Activated CD8-positive, alpha-beta memory T cell treated with anti-CD3 and anti-CD28 coated beads, Interleukin-2, amount 50 U/mL, for 1 hour (primary cell): ENCODE data around the gene LRMDA.

Experiments used
- DNase-seq: peaks from one replicate; pipeline ENCODE4 v3.0.0-alpha.2; 2020; ENCODE audit errors: extremely low read depth

LRMDA gene

DNA sequence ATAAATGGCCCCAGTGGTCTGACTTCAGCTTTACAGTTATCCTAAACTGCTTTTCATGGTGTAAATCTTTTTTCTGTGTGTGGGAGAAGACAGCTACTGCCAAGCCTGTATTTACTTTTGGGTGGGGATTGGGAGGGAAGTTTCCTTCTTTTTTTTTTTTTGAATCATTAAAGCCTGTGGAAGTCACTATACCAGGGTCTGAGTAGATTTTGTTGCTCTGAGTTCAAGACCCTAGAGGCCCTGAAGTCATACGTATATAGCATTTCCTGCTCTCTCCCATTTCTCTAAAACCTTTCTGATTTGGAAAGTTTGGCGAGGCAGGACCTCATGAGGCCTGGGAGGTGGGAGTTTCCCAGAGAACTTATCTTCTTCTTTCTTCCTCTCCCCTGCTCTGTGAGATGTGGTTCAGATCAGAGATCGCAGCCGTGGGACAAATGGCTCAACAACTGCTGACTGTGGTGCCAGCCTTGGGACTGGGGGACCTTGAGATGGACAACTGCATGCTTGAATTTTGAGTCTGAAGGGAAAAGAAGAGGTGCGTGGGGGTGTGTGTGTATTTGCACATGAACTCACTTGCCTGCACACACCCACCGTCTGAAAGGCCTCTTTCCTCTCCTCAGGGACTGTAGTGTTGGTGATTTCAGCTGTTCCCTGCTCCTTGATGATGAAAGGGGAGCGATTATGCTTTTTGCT lies 18.1 kb downstream of the LRMDA start:
- no peak for DNase-seq

DNA sequence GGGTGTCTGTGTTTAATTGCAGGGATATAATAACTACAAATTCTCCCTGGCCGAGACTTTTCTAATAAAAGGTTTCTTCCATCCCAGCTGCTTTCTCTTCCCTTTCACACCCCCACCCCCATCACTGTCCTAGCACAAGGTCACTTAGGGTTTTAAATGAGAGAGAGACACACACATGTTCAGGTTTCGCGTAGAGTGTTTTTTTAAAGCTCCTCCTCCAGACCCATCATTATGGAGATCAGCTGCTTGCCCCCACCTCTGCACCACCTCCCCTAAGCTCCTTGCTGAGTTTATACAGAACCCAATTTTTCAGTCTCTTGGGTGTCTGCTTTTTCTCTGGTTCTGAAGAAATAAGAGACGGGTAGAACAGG lies 18.6 kb downstream of the LRMDA start:
- no peak for DNase-seq

- no peak for DNase-seq
Measured at GRCh38 chr10:75450644-75451640, 19.5 kb downstream of the LRMDA start.

DNA sequence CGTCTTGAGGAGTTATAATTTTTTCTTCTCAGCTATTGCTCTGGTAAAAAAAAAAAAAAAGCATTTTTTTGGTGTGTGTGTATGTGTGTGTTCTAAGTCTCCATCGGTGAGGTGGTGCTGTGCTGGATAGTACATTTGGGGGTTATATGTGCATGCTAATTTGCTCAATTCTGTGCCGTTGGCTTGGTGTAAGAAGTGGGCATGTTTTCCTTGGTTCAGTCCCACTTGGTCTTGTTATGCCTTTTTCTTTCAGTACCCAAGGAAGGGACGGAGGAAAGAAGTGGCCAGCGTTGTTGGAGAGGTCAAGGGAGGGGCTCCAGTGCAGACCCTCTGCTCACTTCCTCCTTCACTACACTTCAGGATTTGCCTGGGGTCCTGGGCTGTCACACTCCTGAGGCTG lies 20.4 kb downstream of the LRMDA start:
- no peak for DNase-seq

DNA sequence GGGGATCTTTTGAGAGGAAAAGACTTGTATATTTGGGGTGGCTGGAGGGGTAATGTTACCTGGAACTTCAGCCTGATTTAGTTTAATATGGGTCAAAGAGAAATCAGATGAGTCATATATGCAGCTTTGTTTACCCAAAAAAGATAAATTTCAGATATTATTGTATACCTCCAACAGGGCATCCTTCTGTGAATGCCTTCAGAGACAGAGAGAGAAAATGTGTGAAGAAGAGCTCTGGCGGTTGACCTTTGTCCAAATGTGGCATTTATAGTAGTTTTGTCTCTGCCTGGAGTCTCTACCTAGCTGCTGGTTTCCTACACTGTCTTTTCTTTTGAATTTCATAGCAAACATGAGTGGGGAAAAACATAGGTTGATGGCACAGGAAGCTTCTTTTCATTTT lies 21.6 kb downstream of the LRMDA start:
- no peak for DNase-seq

DNA sequence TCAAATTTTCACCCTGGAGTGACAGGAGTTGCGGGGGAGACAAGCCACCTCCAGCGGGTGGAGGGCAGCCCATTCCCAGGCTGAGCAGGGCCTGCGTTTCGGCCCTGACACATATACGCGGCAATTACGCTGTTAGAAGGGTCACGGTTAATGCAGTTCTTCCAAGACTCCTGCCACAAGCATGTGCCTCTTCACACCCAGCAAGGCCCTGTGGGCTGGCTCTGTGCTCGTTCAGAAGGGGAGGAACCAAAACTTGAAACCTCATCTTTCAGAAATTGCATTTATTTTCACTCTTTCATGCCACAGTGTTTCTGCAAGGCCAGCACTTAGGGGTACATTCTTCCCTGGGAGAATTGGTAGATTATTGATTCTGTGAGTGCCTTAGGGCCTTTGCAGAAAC lies 24.7 kb downstream of the LRMDA start:
- DNase-seq = no peak

DNA sequence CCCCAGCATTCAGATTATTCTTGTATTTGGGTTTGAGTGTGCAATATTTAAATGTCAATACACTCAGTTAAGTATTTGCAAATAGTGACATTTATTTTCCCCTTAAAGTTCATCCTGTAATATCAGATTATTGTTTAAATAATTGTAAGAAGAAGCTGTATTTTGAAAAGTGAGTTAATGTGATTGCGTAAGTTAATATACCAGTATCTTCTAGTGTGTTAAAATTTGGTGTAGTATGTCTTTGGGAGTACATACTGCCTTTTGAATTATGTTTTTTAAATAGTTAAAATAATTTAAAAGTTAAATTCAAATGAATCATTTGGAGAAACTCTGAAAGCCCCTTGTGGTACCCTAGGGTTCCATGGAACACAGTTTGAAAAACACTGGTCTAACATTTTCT lies 28.6 kb downstream of the LRMDA start:
- no peak for DNase-seq

GRCh38 chr10:75461672-75462649 lies 30.5 kb downstream of the LRMDA start:
- no peak for DNase-seq

GRCh38 chr10:75462865-75463264 lies 31.4 kb downstream of the LRMDA start:
- DNase-seq = no peak

DNA sequence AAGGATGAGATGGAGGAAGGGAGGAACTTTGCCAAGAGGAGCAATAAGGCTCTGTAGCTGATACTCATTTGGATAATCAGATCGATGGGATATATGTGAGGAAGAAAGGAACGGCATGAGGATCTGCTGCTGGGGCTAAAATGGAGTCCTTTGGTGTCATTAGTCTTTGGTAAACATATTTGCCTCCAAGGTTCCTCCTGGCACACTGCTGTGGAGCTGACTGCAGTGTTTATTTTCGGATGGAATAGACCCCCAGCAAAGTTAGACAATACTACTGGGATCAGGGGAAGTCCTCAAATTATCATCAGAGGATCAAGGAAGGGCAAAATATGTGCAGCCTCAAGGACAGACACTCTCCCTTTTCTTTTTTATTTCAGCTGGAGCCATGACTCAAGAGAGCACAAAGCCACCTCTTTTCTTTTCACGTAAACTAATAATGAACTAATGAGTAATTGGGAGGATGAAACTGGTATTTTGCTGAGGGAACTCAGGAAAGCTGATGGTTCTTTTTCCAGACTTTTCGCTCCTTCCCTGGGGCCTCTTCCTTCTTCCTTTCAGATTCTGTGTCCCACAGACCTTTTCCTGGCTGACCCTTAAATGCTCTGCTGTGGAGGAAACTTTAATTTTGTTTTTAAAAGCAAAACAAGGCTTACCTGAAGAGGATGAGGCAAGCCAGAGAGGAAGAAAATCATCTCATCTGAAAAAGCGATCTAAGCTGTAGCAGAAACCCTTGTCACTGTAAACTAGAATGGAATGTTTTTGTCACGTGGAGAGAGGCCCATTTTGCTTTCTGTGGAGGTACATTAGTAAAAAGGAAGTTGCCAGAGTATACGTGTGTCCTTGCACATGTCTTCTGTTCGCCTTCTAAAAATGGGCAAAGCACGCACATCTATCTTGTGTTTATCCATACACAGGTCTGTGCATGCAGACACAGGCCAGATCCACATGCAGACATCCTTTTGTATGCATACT lies 33.3 kb downstream of the LRMDA start:
- no peak for DNase-seq

DNA sequence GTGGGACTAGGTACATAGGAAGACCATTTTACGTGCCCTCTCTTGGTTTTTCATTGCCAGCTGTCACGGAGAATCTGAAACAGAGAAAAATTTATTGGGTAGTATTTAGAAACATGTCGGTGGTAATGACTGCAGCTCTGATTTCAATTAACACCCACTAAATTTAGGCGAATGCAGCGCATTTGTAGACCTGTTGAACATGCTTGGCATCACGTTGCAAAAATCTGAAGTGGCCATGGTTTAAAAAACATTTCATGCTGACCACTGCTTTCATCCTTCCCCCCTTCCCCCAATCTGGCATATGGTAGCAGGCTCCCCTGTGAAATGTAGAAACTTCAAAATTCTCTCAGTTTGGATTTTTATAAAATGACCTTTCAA lies 34.0 kb downstream of the LRMDA start:
- DNase-seq = no peak

GRCh38 chr10:75466001-75466400 lies 34.6 kb downstream of the LRMDA start:
- no peak for DNase-seq

DNA sequence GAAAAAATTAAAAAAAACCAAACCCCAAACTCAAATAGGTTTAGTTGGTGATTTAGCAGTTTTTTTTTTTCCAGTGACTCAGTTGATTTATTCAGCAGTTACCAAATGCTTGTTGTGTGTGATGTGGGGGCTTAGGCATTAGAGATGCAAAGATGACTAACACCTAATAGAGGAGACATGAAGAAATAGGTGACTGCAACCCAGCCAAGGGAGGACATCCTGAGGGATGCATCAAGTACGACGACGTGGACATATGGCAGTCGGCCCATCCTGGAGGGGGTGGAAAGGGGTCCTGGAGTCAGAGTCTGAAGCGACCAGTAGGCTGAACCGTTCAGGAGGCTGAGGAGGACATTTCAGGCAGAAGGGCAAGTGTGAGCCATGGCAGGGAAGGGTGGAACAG lies 35.5 kb downstream of the LRMDA start:
- DNase-seq = no peak

DNA sequence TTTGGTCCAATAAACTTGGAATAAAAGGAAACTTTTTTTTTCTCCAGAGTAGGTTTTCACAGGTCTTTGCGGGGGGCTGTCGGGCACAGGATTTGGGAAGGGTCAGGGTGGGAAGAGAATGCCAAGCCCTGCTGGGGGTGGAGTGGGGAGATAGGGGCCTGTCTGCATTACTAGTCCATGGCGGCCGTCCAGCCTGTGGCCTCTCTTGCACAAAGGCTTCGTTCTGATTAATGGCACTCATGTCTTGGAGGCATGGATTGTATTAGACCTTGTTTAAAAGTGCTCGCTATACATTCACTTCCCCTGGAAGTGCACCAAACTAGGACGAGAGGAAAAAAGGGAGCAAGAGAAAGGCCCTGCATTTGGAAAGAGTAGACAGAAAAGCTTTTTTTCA lies 37.2 kb downstream of the LRMDA start:
- no peak for DNase-seq

GRCh38 chr10:75469006-75469616 lies 37.7 kb downstream of the LRMDA start:
- no peak for DNase-seq

DNA sequence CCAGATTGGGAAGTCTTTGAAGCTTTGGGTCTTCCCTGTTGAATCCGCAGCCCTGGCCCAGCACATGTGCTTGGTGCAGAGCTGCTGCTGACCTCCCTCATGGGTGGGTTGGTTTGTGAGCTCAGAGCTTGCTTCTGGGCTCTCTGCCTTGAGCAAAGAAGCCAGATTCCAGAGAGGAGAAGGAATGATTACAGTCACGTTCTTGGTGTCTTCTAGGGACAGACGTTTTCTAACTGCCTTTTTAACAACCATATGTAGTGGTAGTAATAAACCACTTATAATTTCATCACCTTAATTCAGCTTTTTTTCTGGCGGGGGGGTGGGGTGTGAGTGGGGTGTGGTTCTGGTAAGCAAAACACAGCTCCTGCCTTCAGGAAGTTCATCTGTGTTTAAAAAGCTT lies 39.5 kb downstream of the LRMDA start:
- DNase-seq = no peak

DNA sequence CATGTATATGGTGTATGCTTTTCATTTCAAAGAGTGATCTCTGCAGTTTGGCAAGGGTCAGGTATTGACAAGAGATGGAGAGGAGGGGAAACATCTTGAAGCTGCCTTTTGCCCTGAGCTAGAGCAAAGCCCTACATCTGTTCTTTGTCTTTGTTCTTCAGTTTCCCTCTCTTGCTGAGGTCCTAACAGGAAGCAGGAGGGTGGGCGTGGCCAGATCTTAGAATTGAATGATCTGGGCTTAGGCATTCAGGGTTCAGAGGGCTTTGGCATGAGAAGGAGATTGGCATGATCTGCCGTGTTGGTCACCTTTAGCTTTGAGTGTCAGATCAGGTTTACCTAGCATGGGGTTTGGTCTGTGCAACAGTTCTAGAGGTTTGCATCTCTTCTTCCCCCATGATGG lies 41.3 kb downstream of the LRMDA start:
- no peak for DNase-seq

- no peak for DNase-seq
Measured at GRCh38 chr10:75474106-75474505, 42.7 kb downstream of the LRMDA start.

GRCh38 chr10:75475460-75476182 lies 44.2 kb downstream of the LRMDA start:
- no peak for DNase-seq

- DNase-seq = no peak
Measured at GRCh38 chr10:75476569-75476968, 45.1 kb downstream of the LRMDA start.
